HL-60 (cell line): ENCODE results near the gene TRIM44.
"Not testable (repeated sequence)": the region's sequence is repeated elsewhere in the genome, so short reads cannot be mapped to it uniquely, and the experiment has no call there.

Experiments
- DNase-seq, 2 experiments: peaks; one replicate each; pipeline ENCODE4 v3.0.0-alpha.2; 2010 to 2020; ENCODE audit warnings: low read depth in 1 of 2, low spot score in 1 of 2
- H3K27ac ChIP-seq: fragments of 250-450 bp; sonication (Bioruptor Pico); replicated peaks from 2 replicates; pipeline ENCODE4 v1.5.1; 2020; ENCODE audit warnings: mild to moderate bottlenecking, moderate library complexity
- H3K27me3 ChIP-seq: fragments of 250-450 bp; sonication (Bioruptor Pico); 2 replicates; pipeline ENCODE4 v1.5.1; 2021; ENCODE audit warnings: mild to moderate bottlenecking, moderate library complexity; ENCODE audit not compliant: insufficient read depth, poor library complexity, severe bottlenecking
- H3K4me3 ChIP-seq: replicated peaks from 2 replicates; pipeline ENCODE4 v1.5.1; 2011; ENCODE audit warnings: mild to moderate bottlenecking, control low read depth, low read length; ENCODE audit not compliant: insufficient read depth
- CTCF ChIP-seq: IDR thresholded peaks from one replicate; pipeline ENCODE4 v1.5.1; 2011; ENCODE audit warnings: low read length, control low read depth, inconsistent platforms; ENCODE audit not compliant: insufficient read depth
- GABPA ChIP-seq: IDR thresholded peaks from 2 replicates; pipeline ENCODE4 v1.6.1; 2012; ENCODE audit warnings: low read depth
- POLR2AphosphoS5 ChIP-seq: IDR thresholded peaks from 2 replicates; pipeline ENCODE4 v1.6.1; 2012; ENCODE audit warnings: low read depth
- REST ChIP-seq: IDR thresholded peaks from 2 replicates; pipeline ENCODE4 v1.6.1; 2012; ENCODE audit warnings: low read depth; ENCODE audit not compliant: insufficient replicate concordance
- SPI1 ChIP-seq: IDR thresholded peaks from 2 replicates; pipeline ENCODE4 v1.6.1; 2012; ENCODE audit warnings: low read depth, mild to moderate bottlenecking, borderline replicate concordance

The TRIM44 gene

GRCh38 chr11:35764417-35764816 is 101.8 kb downstream of the TRIM44 start:
- no peak overlapping the region for H3K4me3 ChIP-seq
- H3K27me3 ChIP-seq: no peaks in the 10 kb centered on the region
- H3K27ac ChIP-seq: no peak overlapping the region
- TF ChIP-seq REST (no peak), SPI1 (no peak), POLR2AphosphoS5 (no peak), GABPA (no peak), CTCF (no peak)
- DNase-seq: no peak

GRCh38 chr11:35765211-35765610 is 102.6 kb downstream of the TRIM44 start:
- H3K27me3 ChIP-seq: no peaks in the 10 kb centered on the region
- TF ChIP-seq GABPA (no peak), REST (no peak), CTCF (no peak), SPI1 (no peak), POLR2AphosphoS5 (no peak)
- no peak for DNase-seq
- no peak overlapping the region for H3K4me3 ChIP-seq
- no peak overlapping the region for H3K27ac ChIP-seq

GRCh38 chr11:35766651-35767050 is 104.1 kb downstream of the TRIM44 start:
- Histone ChIP-seq H3K27ac (no peak overlapping the region), H3K4me3 (no peak overlapping the region), H3K27me3 (no peaks in the 10 kb centered on the region)
- DNase-seq: no peak
- TF ChIP-seq SPI1 (no peak), GABPA (no peak), CTCF (no peak), REST (no peak), POLR2AphosphoS5 (no peak)

GRCh38 chr11:35770425-35770824 is 107.8 kb downstream of the TRIM44 start:
- not testable (repeated sequence) for H3K4me3 ChIP-seq, H3K27ac ChIP-seq, DNase-seq, H3K27me3 ChIP-seq
